K562 (cell line): Measurements from ENCODE around the gene SPEM3. TPM values are rescaled to one million over a fixed set of nuclear protein-coding genes. Genes with fewer than 3 reads are reported as not detected.

Experiments
- ARID4B ChIP-seq: sonication (generic); formaldehyde crosslinking; IDR thresholded peaks from 2 replicates; pipeline ENCODE4 v1.8.0; 2022; ENCODE audit warnings: mild to moderate bottlenecking, missing genetic modification reagents
- CBX1 ChIP-seq: sonication (generic); IDR thresholded peaks from 2 replicates; pipeline ENCODE4 v1.6.1; 2016; ENCODE audit warnings: antibody characterized with exemption, low read depth, mild to moderate bottlenecking
- CREM ChIP-seq: IDR thresholded peaks from 2 replicates; pipeline ENCODE4 v1.6.1; 2014; ENCODE audit warnings: antibody characterized with exemption, low read depth
- FOXP1 ChIP-seq: sonication (generic); formaldehyde crosslinking; IDR thresholded peaks from 2 replicates; pipeline ENCODE4 v1.8.0; 2022; ENCODE audit warnings: mild to moderate bottlenecking, missing genetic modification reagents
- MAFF ChIP-seq: IDR thresholded peaks from 2 replicates; pipeline ENCODE4 v1.6.1; 2012; ENCODE audit warnings: low read length, improper control_type of control experiment
- MAZ ChIP-seq, 2 experiments: fragments of 450-650 bp in 1 of 2; sonication (generic) in 1 of 2; formaldehyde crosslinking; IDR thresholded peaks in 1 of 2; conservative IDR thresholded peaks in 1 of 2; 2 replicates each; pipeline versions ENCODE4 v1.4.0 to v1.5.0; 2020; ENCODE audit warnings: mild to moderate bottlenecking in 1 of 2, missing genetic modification reagents in 1 of 2
- MNT ChIP-seq, 2 experiments: fragments of 450-650 bp; conservative IDR thresholded peaks; 2 replicates each; pipeline ENCODE4 v1.6.1; 2017; ENCODE audit warnings: mild to moderate bottlenecking in 2 of 2, moderate library complexity in 2 of 2
- NFE2 ChIP-seq: IDR thresholded peaks from 2 replicates; pipeline ENCODE4 v1.6.1; 2014; ENCODE audit warnings: antibody characterized with exemption, low read depth
- TAF1 ChIP-seq: IDR thresholded peaks from 2 replicates; pipeline ENCODE4 v1.6.1; 2011; ENCODE audit warnings: mild to moderate bottlenecking, low read length, moderate library complexity; ENCODE audit not compliant: insufficient read depth, control insufficient read depth, severe bottlenecking; ENCODE audit errors: extremely low read depth
- USF1 ChIP-seq: sonication (generic); formaldehyde crosslinking; IDR thresholded peaks from 2 replicates; pipeline ENCODE4 v1.9.0; 2022; ENCODE audit warnings: mild to moderate bottlenecking, missing genetic modification reagents
- ZBTB11 ChIP-seq, 3 experiments: fragments of 200-800 bp in 1 of 3; fragments of 250-450 bp in 1 of 3; fragments of 450-650 bp in 1 of 3; sonication (Bioruptor Pico) in 1 of 3; sonication (Bioruptor generic) in 1 of 3; formaldehyde crosslinking in 1 of 3; IDR thresholded peaks; 2 replicates each; pipeline versions ENCODE4 v1.6.1 to v1.8.0; 2016 to 2022; ENCODE audit warnings: mild to moderate bottlenecking in 2 of 3, missing genetic modification characterization in 2 of 3, missing compliant biosample characterization in 1 of 3, moderate library complexity in 1 of 3
- ZNF384 ChIP-seq: IDR thresholded peaks from 2 replicates; pipeline ENCODE4 v1.6.1; 2012; ENCODE audit warnings: low read depth, low read length, improper control_type of control experiment
- polyA plus RNA-seq, 8 experiments: library from polyadenylated mRNA; depleted of rRNA in 4 of 8; stranded (reverse) in 5 of 8; unstranded in 3 of 8; fragments of >200 nt; fragmentation: Nextera tagmentation in 2 of 8; fragmentation: Illumina TruSeq in 1 of 8; extraction: Ambion mirVana in 2 of 8; extraction: Trizol in 1 of 8; gene quantifications; 2 replicates each; pipeline versions ENCODE4 v1.2.1 to v1.2.3, GENCODE V29; 2011 to 2014; ENCODE audit warnings: inconsistent platforms in 1 of 8, missing spikeins in 1 of 8
- total RNA-seq, 7 experiments: library from RNA; depleted of rRNA in 6 of 7; stranded (reverse); fragments of >200 nt in 6 of 7; fragmentation: Illumina TruSeq in 2 of 7; extraction: Trizol in 2 of 7; gene quantifications; 2 replicates each; pipeline versions ENCODE4 v1.2.1 to v1.2.3, GENCODE V29; 2011 to 2021; ENCODE audit warnings: low replicate concordance in 1 of 7

Gene SPEM3
- total and polyA plus RNA-seq, 9 of the 15 experiments (the other 6 are each of a cell fraction or from before 2014, with no cell fraction given), result not detected

GRCh38 chr17:7394452-7395191 lies 34.0 kb upstream of the SPEM3 start, which contains the start of gene PLSCR3 (continued):
- TF ChIP-seq ARID4B (CRISPR knock-in tag) (peak; percentile 59; the same call in 1 of the 2 replicates), TAF1 (peak; percentile 42), MAZ (CRISPR knock-in tag; conservative IDR thresholded peaks at IDR 0.05 in 1 of 2, IDR thresholded peaks at IDR 0.05 in 1 of 2) (peak; percentile 29 to 38; a peak in 1 of 4 replicates), FOXP1 (CRISPR knock-in tag) (peak; percentile 52; the same call in 1 of the 2 replicates), MNT (conservative IDR thresholded peaks at IDR 0.05) (peak; percentile 34 to 55; a peak in 2 of 4 replicates), CBX1 (peak; percentile 47; the same call in 1 of the 2 replicates), ZBTB11 (CRISPR knock-in tag; IDR thresholded peaks at IDR 0.05) (peak in 1 of 3 experiments; percentile 60; a peak in 1 of 6 replicates), CREM (peak; percentile 38), ZNF384 (no peak), USF1 (CRISPR knock-in tag) (no peak), NFE2 (peak; percentile 7; the same call in 1 of the 2 replicates), MAFF (no peak)
